ENCODE data around the gene CCDC178.

DNA sequence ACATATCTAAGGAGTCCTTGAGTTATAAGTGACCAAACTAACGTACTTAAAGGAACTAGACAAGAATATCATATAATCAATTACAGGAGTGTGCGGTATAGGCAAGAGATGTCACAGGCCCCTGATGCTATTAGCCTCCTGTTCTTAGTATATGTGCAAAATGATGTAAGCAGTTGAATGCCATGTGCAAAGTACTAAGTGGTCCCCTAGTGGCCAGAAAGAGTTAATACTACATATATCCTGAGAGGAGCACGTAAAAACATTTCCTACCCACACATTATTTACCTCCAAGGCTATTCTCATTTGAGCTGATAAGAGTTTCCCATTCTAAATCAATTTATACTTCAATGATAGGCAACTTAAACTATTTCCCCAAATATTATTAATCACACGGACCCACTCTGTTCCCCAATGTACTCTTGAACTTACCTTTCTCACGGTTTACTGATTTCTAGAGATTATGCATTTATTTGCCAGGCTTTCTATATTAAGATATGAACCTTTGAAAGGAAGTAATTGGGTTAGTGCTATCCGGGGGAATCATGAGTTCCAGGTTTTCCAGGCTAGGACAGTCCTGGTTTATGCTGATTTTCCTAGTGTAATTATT, 509.7 kb downstream of the CCDC178 start:
- TF ChIP-seq POLR2AphosphoS5 (IDR thresholded peaks at IDR 0.05; ENCODE audit: low read depth, low read length) (no peak), TAF1 (IDR thresholded peaks at IDR 0.05; ENCODE audit: borderline replicate concordance, insufficient read depth, low read length) (no peak)
- TF ChIP-seq, protein P1, sequence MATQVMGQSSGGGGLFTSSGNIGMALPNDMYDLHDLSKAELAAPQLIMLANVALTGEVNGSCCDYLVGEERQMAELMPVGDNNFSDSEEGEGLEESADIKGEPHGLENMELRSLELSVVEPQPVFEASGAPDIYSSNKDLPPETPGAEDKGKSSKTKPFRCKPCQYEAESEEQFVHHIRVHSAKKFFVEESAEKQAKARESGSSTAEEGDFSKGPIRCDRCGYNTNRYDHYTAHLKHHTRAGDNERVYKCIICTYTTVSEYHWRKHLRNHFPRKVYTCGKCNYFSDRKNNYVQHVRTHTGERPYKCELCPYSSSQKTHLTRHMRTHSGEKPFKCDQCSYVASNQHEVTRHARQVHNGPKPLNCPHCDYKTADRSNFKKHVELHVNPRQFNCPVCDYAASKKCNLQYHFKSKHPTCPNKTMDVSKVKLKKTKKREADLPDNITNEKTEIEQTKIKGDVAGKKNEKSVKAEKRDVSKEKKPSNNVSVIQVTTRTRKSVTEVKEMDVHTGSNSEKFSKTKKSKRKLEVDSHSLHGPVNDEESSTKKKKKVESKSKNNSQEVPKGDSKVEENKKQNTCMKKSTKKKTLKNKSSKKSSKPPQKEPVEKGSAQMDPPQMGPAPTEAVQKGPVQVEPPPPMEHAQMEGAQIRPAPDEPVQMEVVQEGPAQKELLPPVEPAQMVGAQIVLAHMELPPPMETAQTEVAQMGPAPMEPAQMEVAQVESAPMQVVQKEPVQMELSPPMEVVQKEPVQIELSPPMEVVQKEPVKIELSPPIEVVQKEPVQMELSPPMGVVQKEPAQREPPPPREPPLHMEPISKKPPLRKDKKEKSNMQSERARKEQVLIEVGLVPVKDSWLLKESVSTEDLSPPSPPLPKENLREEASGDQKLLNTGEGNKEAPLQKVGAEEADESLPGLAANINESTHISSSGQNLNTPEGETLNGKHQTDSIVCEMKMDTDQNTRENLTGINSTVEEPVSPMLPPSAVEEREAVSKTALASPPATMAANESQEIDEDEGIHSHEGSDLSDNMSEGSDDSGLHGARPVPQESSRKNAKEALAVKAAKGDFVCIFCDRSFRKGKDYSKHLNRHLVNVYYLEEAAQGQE (IDR thresholded peaks at IDR 0.05; ENCODE audit: insufficient read depth in 1 of 2, low read depth in 2 of 2, low read length in 2 of 2), result no peak
